H1 (cell line): ENCODE results near the gene SAMM50. TPM values are rescaled to one million over a fixed set of nuclear protein-coding genes. Genes with fewer than 3 reads are reported as not detected.

Experiments used
- CTCF ChIA-PET: fragments of 300-600 bp; sonication (Branson Sonifier 250); formaldehyde crosslinking; loops from one replicate; lab custom pipeline; 2021; ENCODE audit not compliant: partially characterized antibody; lab: Charles Lee
- POLR2A ChIA-PET: fragments of 300-600 bp; sonication (Branson Sonifier 250); formaldehyde crosslinking; loops from one replicate; lab custom pipeline; 2021; ENCODE audit warnings: inconsistent platforms; ENCODE audit not compliant: partially characterized antibody; lab: Charles Lee
- DNase-seq, 2 experiments: peaks; one replicate each; pipeline versions ENCODE4 v3.0.0 to v3.0.0-alpha.2; 2010 to 2022; ENCODE audit warnings: low spot score in 2 of 2, low read depth in 1 of 2, mixed read lengths in 1 of 2
- FAIRE-seq: peaks from 2 replicates; lab custom pipeline; 2011; peaks lifted over from hg19 to GRCh38; lab: Jason Lieb, UNC
- H2AFZ ChIP-seq: 2 replicates; pipeline ENCODE4 v1.8.1; 2012; ENCODE audit warnings: low read length, inconsistent platforms
- H2AK5ac ChIP-seq: 2 replicates; pipeline ENCODE4 v1.6.1; 2013; ENCODE audit warnings: low read depth, low read length
- H2BK120ac ChIP-seq: replicated peaks from 2 replicates; pipeline ENCODE3; 2013; ENCODE audit warnings: low read depth, low read length, inconsistent platforms
- H2BK12ac ChIP-seq: 2 replicates; pipeline ENCODE4 v1.6.1; 2013; ENCODE audit warnings: low read depth, low read length
- H2BK15ac ChIP-seq: 2 replicates; pipeline ENCODE4 v1.6.1; 2013; ENCODE audit warnings: low read length
- H2BK20ac ChIP-seq: 2 replicates; pipeline ENCODE4 v1.6.1; 2013; ENCODE audit warnings: low read length
- H2BK5ac ChIP-seq: 2 replicates; pipeline ENCODE4 v1.6.1; 2013; ENCODE audit warnings: low read depth, low read length
- H3K14ac ChIP-seq: 2 replicates; pipeline ENCODE4 v1.6.1; 2013; ENCODE audit warnings: inconsistent platforms; ENCODE audit not compliant: insufficient read length
- H3K18ac ChIP-seq: 2 replicates; pipeline ENCODE4 v1.6.1; 2013; ENCODE audit warnings: low read length; ENCODE audit errors: extremely low read depth
- H3K23ac ChIP-seq: 2 replicates; pipeline ENCODE4 v1.6.1; 2013; ENCODE audit warnings: inconsistent platforms; ENCODE audit not compliant: insufficient read length
- H3K23me2 ChIP-seq: 2 replicates; pipeline ENCODE4 v1.6.1; 2013; ENCODE audit warnings: low read depth, low read length
- H3K27ac ChIP-seq: 2 replicates; pipeline ENCODE4 v1.6.1; 2011; ENCODE audit warnings: low read depth, low read length, inconsistent platforms
- H3K27me3 ChIP-seq, 4 experiments: replicated peaks in 1 of 4; 1 replicate in 1 of 4; 2 replicates in 3 of 4; pipeline versions ENCODE4 v1.6.1 to v1.8.1; 2011 to 2013; ENCODE audit warnings: low read length in 3 of 4, mild to moderate bottlenecking in 3 of 4, inconsistent platforms in 2 of 4, mixed read lengths in 2 of 4, moderate library complexity in 1 of 4; ENCODE audit not compliant: control insufficient read depth in 3 of 4, insufficient read depth in 3 of 4; ENCODE audit errors: extremely low read depth in 1 of 4
- H3K36me3 ChIP-seq, 4 experiments: 2 replicates each; pipeline versions ENCODE4 v1.6.1 to v1.8.1; 2011 to 2013; ENCODE audit warnings: mild to moderate bottlenecking in 4 of 4, low read length in 3 of 4, moderate library complexity in 2 of 4, control low read depth in 1 of 4, inconsistent platforms in 1 of 4; ENCODE audit not compliant: insufficient read depth in 4 of 4, control insufficient read depth in 2 of 4
- H3K4ac ChIP-seq: replicated peaks from 2 replicates; pipeline ENCODE3; 2013; ENCODE audit warnings: low read length, low read depth, mixed read lengths, inconsistent platforms; ENCODE audit not compliant: insufficient read length
- H3K4me1 ChIP-seq, 4 experiments: replicated peaks in 1 of 4; 1 replicate in 1 of 4; 2 replicates in 3 of 4; pipeline versions ENCODE4 v1.6.1 to v1.8.1; 2011 to 2013; ENCODE audit warnings: low read length in 3 of 4, inconsistent platforms in 2 of 4, mixed read lengths in 1 of 4; ENCODE audit not compliant: insufficient read depth in 4 of 4, control insufficient read depth in 3 of 4
- H3K4me2 ChIP-seq, 2 experiments: 2 replicates each; pipeline versions ENCODE4 v1.6.1 to v1.8.1; 2011 to 2013; ENCODE audit warnings: low read depth in 2 of 2, low read length in 2 of 2, control low read depth in 1 of 2, inconsistent platforms in 1 of 2, mild to moderate bottlenecking in 1 of 2; ENCODE audit not compliant: insufficient read depth in 1 of 2
- H3K4me3 ChIP-seq, 4 experiments: fragments of 200-600, 300-600 bp in 1 of 4; sonication (generic), shearing (Covaris generic), sonication (Bioruptor Twin) in 1 of 4; 2 replicates each; pipeline versions ENCODE4 v1.5.1 to v1.8.1; 2011 to 2016; ENCODE audit warnings: low read length in 4 of 4, low read depth in 3 of 4, control low read depth in 2 of 4, inconsistent platforms in 2 of 4, mild to moderate bottlenecking in 2 of 4, mixed read lengths in 1 of 4, moderate library complexity in 1 of 4; ENCODE audit not compliant: insufficient read depth in 2 of 4; ENCODE audit errors: extremely low read depth in 1 of 4
- H3K56ac ChIP-seq: replicated peaks from 2 replicates; pipeline ENCODE3; 2013; ENCODE audit warnings: low read depth, mild to moderate bottlenecking, mixed read lengths, low read length, inconsistent platforms; ENCODE audit not compliant: insufficient read length
- H3K79me1 ChIP-seq: 2 replicates; pipeline ENCODE4 v1.6.1; 2013; ENCODE audit warnings: low read depth, low read length, control low read depth
- H3K79me2 ChIP-seq, 2 experiments: 2 replicates each; pipeline versions ENCODE4 v1.6.1 to v1.8.1; 2012 to 2013; ENCODE audit warnings: low read length in 2 of 2, mild to moderate bottlenecking in 2 of 2, inconsistent platforms in 1 of 2; ENCODE audit not compliant: insufficient read depth in 2 of 2, control insufficient read depth in 1 of 2
- H3K9ac ChIP-seq, 4 experiments: replicated peaks in 1 of 4; 1 replicate in 1 of 4; 2 replicates in 3 of 4; pipeline versions ENCODE4 v1.6.1 to v1.8.1; 2011 to 2013; ENCODE audit warnings: low read depth in 3 of 4, low read length in 3 of 4, control low read depth in 2 of 4, mild to moderate bottlenecking in 2 of 4, moderate library complexity in 2 of 4, inconsistent platforms in 1 of 4; ENCODE audit errors: extremely low read depth in 1 of 4
- H3K9me3 ChIP-seq, 2 experiments: 2 replicates each; pipeline versions ENCODE4 v1.6.1 to v1.8.1; 2012 to 2013; ENCODE audit warnings: mild to moderate bottlenecking in 2 of 2, moderate library complexity in 2 of 2, control low read depth in 1 of 2, inconsistent platforms in 1 of 2, low read depth in 1 of 2, low read length in 1 of 2, mixed read lengths in 1 of 2; ENCODE audit not compliant: insufficient read depth in 2 of 2
- H4K20me1 ChIP-seq, 2 experiments: replicated peaks in 1 of 2; 2 replicates each; pipeline versions ENCODE3 to v1.8.1; 2011 to 2013; ENCODE audit warnings: inconsistent platforms in 2 of 2, low read length in 2 of 2, mild to moderate bottlenecking in 1 of 2; ENCODE audit not compliant: insufficient read depth in 2 of 2, control insufficient read depth in 1 of 2
- H4K5ac ChIP-seq: 2 replicates; pipeline ENCODE4 v1.6.1; 2013; ENCODE audit warnings: low read length, low read depth, mixed read lengths, inconsistent platforms; ENCODE audit not compliant: insufficient read length
- H4K8ac ChIP-seq: 2 replicates; pipeline ENCODE4 v1.8.0; 2013; ENCODE audit warnings: mild to moderate bottlenecking, moderate library complexity, low read length, inconsistent platforms; ENCODE audit not compliant: insufficient read depth; ENCODE audit errors: extremely low read depth
- H4K91ac ChIP-seq: replicated peaks from 2 replicates; pipeline ENCODE3; 2013; ENCODE audit warnings: low read length, mixed read lengths, inconsistent platforms; ENCODE audit not compliant: insufficient read length
- ASH2L ChIP-seq: fragments of 200-600, 300-600 bp; sonication (generic); IDR thresholded peaks from one replicate; pipeline ENCODE4 v1.7.1; 2017; ENCODE audit warnings: low read length
- BRCA1 ChIP-seq: IDR thresholded peaks from 2 replicates; pipeline ENCODE4 v1.6.1; 2012; ENCODE audit warnings: low read depth, low read length, improper control_type of control experiment
- CEBPB ChIP-seq: IDR thresholded peaks from 2 replicates; pipeline ENCODE4 v1.6.1; 2012; ENCODE audit warnings: low read depth, low read length
- EZH2 ChIP-seq: fragments of 200-600 bp; sonication (generic); IDR thresholded peaks from 2 replicates; pipeline ENCODE4 v1.7.1; 2012; ENCODE audit warnings: low read depth, mild to moderate bottlenecking, moderate library complexity, low read length, inconsistent platforms; ENCODE audit not compliant: severe bottlenecking
- GTF2F1 ChIP-seq: IDR thresholded peaks from 2 replicates; pipeline ENCODE4 v1.6.1; 2012; ENCODE audit warnings: low read depth, low read length, improper control_type of control experiment, borderline replicate concordance
- JUND ChIP-seq: IDR thresholded peaks from 2 replicates; pipeline ENCODE4 v1.6.1; 2011; ENCODE audit warnings: mild to moderate bottlenecking, improper control_type of control experiment, low read length
- MAX ChIP-seq: IDR thresholded peaks from 2 replicates; pipeline ENCODE4 v1.6.1; 2012; ENCODE audit warnings: inconsistent platforms
- NANOG ChIP-seq: IDR thresholded peaks from 2 replicates; pipeline ENCODE4 v1.6.1; 2011; ENCODE audit warnings: low read length, low read depth, mild to moderate bottlenecking, inconsistent platforms; ENCODE audit not compliant: insufficient read depth, poor library complexity, severe bottlenecking
- POU5F1 ChIP-seq: IDR thresholded peaks from 2 replicates; pipeline ENCODE4 v1.6.1; 2011; ENCODE audit warnings: low read depth, mild to moderate bottlenecking, low read length, moderate library complexity
- TAF7 ChIP-seq: optimal IDR thresholded peaks from 2 replicates; pipeline ENCODE3; 2011; ENCODE audit warnings: low read depth, mild to moderate bottlenecking, inconsistent platforms, low read length, moderate library complexity, borderline replicate concordance
- YY1 ChIP-seq: IDR thresholded peaks from 2 replicates; pipeline ENCODE4 v1.6.1; 2011; ENCODE audit warnings: low read depth, mild to moderate bottlenecking, low read length
- WGBS, 2 experiments: shearing (Covaris generic) in 1 of 2; methylation state at CpG; one replicate each; pipeline versions ENCODE4 v1.1.6 to v1.1.7; 2013 to 2015; ENCODE audit warnings: low lambda C conversion rate in 2 of 2, mixed read lengths in 2 of 2, inconsistent platforms in 1 of 2, low coverage in 1 of 2, missing lambda C conversion rate in 1 of 2; ENCODE audit not compliant: insufficient replicate concordance in 2 of 2, insufficient coverage in 1 of 2, insufficient read length in 1 of 2; ENCODE audit errors: extremely low coverage in 1 of 2, missing lambda C conversion rate in 1 of 2; 5-methylcytosine and 5-hydroxymethylcytosine counted together
- polyA plus RNA-seq, 7 experiments: library from polyadenylated mRNA; depleted of rRNA in 3 of 7; stranded (reverse) in 5 of 7; unstranded in 2 of 7; fragments of >200 nt in 5 of 7; fragments of 200-250 nt in 2 of 7; gene quantifications; 1 replicate in 5 of 7; 2 replicates in 1 of 7; 4 replicates in 1 of 7; pipeline versions ENCODE4 v1.2.1 to v1.2.3, GENCODE V29; 2011 to 2013; ENCODE audit warnings: missing spikeins in 2 of 7, mixed read lengths in 2 of 7
- total RNA-seq: library from RNA; stranded (reverse); fragmentation: NEBNext Ultra II Directional; extraction: Animal tissue kit (Norgen Biotek cat#: 25700); gene quantifications from 2 replicates; pipeline ENCODE4 v1.2.1, GENCODE V29; 2021
- TF ChIP-seq, protein P1 (sequence below), 3 experiments: IDR thresholded peaks; 1 replicate in 2 of 3; 2 replicates in 1 of 3; pipeline versions ENCODE4 v1.5.1 to v1.6.1; 2011; ENCODE audit warnings: low read length in 3 of 3, mild to moderate bottlenecking in 3 of 3, inconsistent platforms in 2 of 3, low read depth in 1 of 3, moderate library complexity in 1 of 3; ENCODE audit not compliant: insufficient read depth in 1 of 3; ENCODE audit errors: control extremely low read depth in 1 of 3

Gene SAMM50
- total and polyA plus RNA-seq, 2 of the 8 experiments (the other 6 are each of a cell fraction or from before 2014, with no cell fraction given): 45.4 to 70.3 TPM

GRCh38 chr22:44002324-44002723 is 47.1 kb downstream of the SAMM50 start:
- WGBS, 2 experiments: 88% methylated on average over 11 of the region's 11 CpGs; no CpG with 5 or more reads in 1 of the 2 experiments
- Histone ChIP-seq H2BK15ac (no peak overlapping the region), H3K23ac (no peak overlapping the region), H2AFZ (no peak overlapping the region), H3K79me2 (no peaks in the 10 kb centered on the region), H3K4ac (no peak overlapping the region), H3K36me3 (peaks cover 0 to 2% (median 0%) of the 10 kb centered on the region in 4 experiments; a peak in 3 of 8 replicates), H3K9me3 (0 out of 4 replicates have a peak, but pooled peaks cover 0 to 6% of the 10 kb centered on the region in 2 experiments), H3K23me2 (no peaks in the 10 kb centered on the region), H4K8ac (no peak overlapping the region), H2BK12ac (no peak overlapping the region), H2AK5ac (no peak overlapping the region), H3K27me3 (no peaks in the 10 kb centered on the region; a peak in 1 of 7 replicates), H4K91ac (no peak overlapping the region), H3K27ac (no peak overlapping the region), H3K4me2 (no peak overlapping the region), H3K4me3 (no peak overlapping the region), H2BK120ac (no peak overlapping the region), H3K56ac (no peak overlapping the region), H3K14ac (no peak overlapping the region), H4K20me1 (peaks cover 0 to 4% of the 10 kb centered on the region in 2 experiments), H2BK20ac (no peak overlapping the region), H4K5ac (no peak overlapping the region), H3K18ac (no peak overlapping the region), H3K4me1 (no peaks in the 10 kb centered on the region), H3K9ac (no peak overlapping the region), H3K79me1 (no peaks in the 10 kb centered on the region), H2BK5ac (no peak overlapping the region)
- POLR2A ChIA-PET: no interaction called here
- CTCF ChIA-PET: interaction anchor here (0.8 to 6.6 kb wide), 2 partner anchors 9 to 79 kb away, joined by 3 to 43 read pairs; no protein-coding TSS in a partner anchor
- TF ChIP-seq BRCA1: no peak
- no peak for TF ChIP-seq NANOG
- TF ChIP-seq POU5F1: no peak
- no peak for TF ChIP-seq YY1
- TF ChIP-seq EZH2: no peak
- TF ChIP-seq JUND: no peak
- no peak for TF ChIP-seq MAX
- TF ChIP-seq GTF2F1: no peak
- TF ChIP-seq CEBPB: no peak
- no peak for TF ChIP-seq ASH2L
- TF ChIP-seq, protein P1, sequence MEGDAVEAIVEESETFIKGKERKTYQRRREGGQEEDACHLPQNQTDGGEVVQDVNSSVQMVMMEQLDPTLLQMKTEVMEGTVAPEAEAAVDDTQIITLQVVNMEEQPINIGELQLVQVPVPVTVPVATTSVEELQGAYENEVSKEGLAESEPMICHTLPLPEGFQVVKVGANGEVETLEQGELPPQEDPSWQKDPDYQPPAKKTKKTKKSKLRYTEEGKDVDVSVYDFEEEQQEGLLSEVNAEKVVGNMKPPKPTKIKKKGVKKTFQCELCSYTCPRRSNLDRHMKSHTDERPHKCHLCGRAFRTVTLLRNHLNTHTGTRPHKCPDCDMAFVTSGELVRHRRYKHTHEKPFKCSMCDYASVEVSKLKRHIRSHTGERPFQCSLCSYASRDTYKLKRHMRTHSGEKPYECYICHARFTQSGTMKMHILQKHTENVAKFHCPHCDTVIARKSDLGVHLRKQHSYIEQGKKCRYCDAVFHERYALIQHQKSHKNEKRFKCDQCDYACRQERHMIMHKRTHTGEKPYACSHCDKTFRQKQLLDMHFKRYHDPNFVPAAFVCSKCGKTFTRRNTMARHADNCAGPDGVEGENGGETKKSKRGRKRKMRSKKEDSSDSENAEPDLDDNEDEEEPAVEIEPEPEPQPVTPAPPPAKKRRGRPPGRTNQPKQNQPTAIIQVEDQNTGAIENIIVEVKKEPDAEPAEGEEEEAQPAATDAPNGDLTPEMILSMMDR (IDR thresholded peaks at IDR 0.05; ENCODE audit: control extremely low read depth in 1 of 3, insufficient read depth in 1 of 3, low read depth in 1 of 3, low read length in 3 of 3): no peak
- TF ChIP-seq TAF7: no peak
- no peak for FAIRE-seq
- DNase-seq: no peak
